Activated T-cell treated with anti-CD3 and anti-CD28 coated beads, Interleukin-2, amount 50 U/mL, for 24 hours (primary cell): Measurements from ENCODE around the gene SLC27A2.
"Not testable (repeated sequence)": the region's sequence is repeated elsewhere in the genome, so short reads cannot be mapped to it uniquely, and the experiment has no call there.

Experiments used
- DNase-seq: peaks from one replicate; pipeline ENCODE4 v3.0.0-alpha.2; 2020
- H3K27ac Mint-ChIP-seq: 2 replicates; pipeline ENCODE4 v1.8.0; 2020; ENCODE audit warnings: mild to moderate bottlenecking, mixed read lengths
- H3K27me3 Mint-ChIP-seq: 2 replicates; pipeline ENCODE4 v1.8.0; 2020; ENCODE audit warnings: mixed read lengths
- H3K36me3 Mint-ChIP-seq: 2 replicates; pipeline ENCODE4 v1.8.0; 2020; ENCODE audit warnings: low read depth, mixed read lengths
- H3K4me1 Mint-ChIP-seq: 2 replicates; pipeline ENCODE4 v1.8.0; 2020; ENCODE audit warnings: low read depth, mixed read lengths
- H3K4me3 Mint-ChIP-seq: 2 replicates; pipeline ENCODE4 v1.8.0; 2020; ENCODE audit warnings: mild to moderate bottlenecking, moderate library complexity, mixed read lengths
- H3K9me3 Mint-ChIP-seq: 2 replicates; pipeline ENCODE4 v1.8.0; 2020; ENCODE audit warnings: mixed read lengths

The SLC27A2 gene

DNA sequence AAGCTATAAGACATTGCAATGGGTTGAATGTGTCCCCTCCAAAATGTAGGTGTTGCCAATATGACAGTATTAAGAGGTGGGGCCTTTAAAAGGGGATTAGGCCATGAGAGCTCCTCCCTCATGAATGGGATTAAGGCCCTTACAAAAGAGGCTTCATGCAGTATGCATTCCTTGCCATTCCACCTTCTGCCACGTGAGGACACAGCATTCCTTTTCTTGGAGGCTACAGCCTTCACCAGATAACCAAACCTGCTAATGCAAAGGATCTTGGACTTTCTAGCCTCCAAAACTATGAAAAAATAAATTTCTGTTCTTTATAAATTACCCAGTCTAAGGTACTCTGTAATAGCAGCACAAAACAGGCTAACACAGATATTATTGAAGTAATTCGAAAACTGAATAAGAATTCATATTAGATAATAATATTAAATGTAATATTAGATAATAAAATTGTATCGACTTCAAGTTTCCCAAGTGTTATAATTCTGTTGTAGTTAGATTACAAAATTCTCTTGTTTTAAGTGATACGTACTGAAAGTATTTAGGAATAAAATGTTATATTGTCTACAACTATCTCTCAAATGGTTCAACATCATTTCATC, 33.5 kb upstream of the SLC27A2 start:
- Mint-ChIP-seq H3K4me1 (peaks cover 37% of the 10 kb centered on the region), H3K27me3 (peaks cover 3% of the 10 kb centered on the region), H3K36me3 (no peaks in the 10 kb centered on the region), H3K27ac (no peak overlapping the region), H3K9me3 (no peaks in the 10 kb centered on the region), H3K4me3 (no peak overlapping the region)
- no peak for DNase-seq

DNA sequence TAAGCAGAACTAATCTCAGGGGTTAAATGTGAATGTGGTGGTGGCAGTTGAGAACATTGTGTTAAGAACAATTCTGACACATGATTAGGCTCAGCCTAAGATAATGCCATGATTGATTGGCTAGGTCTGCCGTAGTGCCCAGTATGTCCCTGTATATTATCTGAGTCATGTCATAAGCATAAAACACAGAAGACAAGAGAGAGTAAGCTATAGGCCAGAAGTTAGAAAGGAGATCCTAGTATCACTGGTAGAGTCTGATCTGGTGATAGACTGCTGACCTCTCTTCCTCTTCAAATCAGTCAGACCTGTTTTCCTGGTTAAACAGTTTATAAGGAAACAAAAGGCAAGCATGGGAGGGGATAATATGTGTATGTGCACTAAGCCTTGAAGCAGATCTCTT, 32.9 kb upstream of the SLC27A2 start:
- H3K9me3 Mint-ChIP-seq = no peaks in the 10 kb centered on the region
- no peak for DNase-seq
- no peaks in the 10 kb centered on the region for H3K36me3 Mint-ChIP-seq
- peaks cover 31% of the 10 kb centered on the region for H3K4me1 Mint-ChIP-seq
- H3K27ac Mint-ChIP-seq = no peak overlapping the region
- no peak overlapping the region for H3K4me3 Mint-ChIP-seq
- peaks cover 3% of the 10 kb centered on the region for H3K27me3 Mint-ChIP-seq

DNA sequence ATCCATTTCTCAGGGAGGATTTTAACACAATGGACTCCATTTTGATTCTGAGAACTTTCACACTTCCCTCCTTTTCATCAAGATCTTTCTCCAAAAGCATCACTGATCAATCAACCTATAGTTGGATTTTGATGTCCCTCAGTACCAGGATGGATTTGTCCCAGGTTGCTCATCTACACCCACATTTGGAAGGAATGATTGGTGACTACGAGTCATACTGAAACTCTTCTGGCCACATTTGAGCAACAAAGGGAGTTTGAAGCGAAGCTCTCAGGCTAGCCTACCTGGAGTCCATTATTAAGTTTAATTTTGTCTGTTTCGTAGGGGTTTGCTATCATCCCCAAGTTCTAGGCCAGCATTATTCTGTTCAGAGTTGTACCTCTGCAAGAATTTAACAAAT, 31.6 kb upstream of the SLC27A2 start:
- Mint-ChIP-seq H3K4me1 (peaks cover 19% of the 10 kb centered on the region), H3K4me3 (no peak overlapping the region), H3K27ac (no peak overlapping the region), H3K36me3 (no peaks in the 10 kb centered on the region), H3K9me3 (no peaks in the 10 kb centered on the region), H3K27me3 (peaks cover 3% of the 10 kb centered on the region)
- no peak for DNase-seq

DNA sequence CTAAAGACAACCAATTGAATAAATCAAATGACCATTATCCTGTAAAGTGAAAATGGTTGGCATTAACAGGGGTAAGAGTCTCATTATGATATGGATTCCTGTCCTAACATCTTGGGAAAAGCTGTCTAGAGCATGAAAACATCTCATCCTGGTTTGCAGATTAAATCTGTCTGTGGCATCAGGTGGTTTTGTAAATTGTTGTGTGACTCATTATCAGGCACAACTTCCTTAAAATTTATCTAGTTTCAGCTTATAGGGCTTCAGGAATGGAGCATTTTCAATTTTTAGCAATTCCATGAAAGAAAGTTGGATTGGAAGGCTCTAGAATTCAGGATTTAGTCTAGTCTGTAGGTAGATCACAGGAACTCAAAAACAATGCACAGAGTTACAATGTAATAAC, 31.1 kb upstream of the SLC27A2 start:
- no peak overlapping the region for H3K27ac Mint-ChIP-seq
- peaks cover 16% of the 10 kb centered on the region for H3K4me1 Mint-ChIP-seq
- H3K4me3 Mint-ChIP-seq = no peak overlapping the region
- H3K27me3 Mint-ChIP-seq = peaks cover 3% of the 10 kb centered on the region
- no peak for DNase-seq
- no peaks in the 10 kb centered on the region for H3K9me3 Mint-ChIP-seq
- no peaks in the 10 kb centered on the region for H3K36me3 Mint-ChIP-seq

DNA sequence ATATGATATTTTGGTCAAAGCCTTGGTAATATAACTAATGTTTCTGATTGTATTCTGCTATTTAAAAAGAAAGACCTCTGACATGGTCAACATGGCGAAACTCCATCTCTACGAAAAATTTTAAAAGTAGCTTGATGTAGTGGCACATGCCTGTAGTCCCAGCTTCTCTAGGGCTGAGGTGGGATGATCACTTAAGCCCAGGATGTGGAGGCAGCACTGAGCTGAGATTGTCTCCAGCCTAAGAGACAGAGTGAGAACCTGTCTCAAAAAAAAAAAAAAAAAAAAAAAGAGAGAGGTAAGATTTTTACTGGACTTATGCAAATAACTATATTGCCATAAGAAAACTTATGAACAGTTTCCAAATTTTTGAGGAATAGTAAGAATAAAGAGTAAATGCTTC, 30.5 kb upstream of the SLC27A2 start:
- Mint-ChIP-seq H3K27ac (no peak overlapping the region), H3K9me3 (peaks cover 5% of the 10 kb centered on the region), H3K36me3 (no peaks in the 10 kb centered on the region), H3K27me3 (peaks cover 3% of the 10 kb centered on the region), H3K4me1 (peaks cover 14% of the 10 kb centered on the region), H3K4me3 (no peak overlapping the region)
- DNase-seq = no peak

DNA sequence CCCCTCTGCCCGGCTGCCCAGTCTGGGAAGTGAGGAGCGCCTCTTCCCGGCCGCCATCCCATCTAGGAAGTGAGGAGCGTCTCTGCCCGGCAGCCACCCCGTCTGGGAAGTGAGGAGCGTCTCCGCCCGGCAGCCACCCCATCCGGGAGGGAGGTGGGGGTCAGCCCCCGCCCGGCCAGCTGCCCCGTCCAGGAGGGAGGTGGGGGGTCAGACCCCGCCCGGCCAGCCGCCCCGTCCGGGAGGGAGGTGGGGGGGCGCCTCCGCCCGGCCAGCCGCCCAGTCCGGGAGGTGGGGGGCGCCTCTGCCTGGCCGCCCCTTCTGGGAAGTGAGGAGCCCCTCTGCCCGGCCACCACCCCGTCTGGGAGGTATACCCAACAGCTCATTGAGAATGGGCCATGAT, 23.8 kb upstream of the SLC27A2 start:
- peaks cover 17% of the 10 kb centered on the region for H3K9me3 Mint-ChIP-seq
- peaks cover 15% of the 10 kb centered on the region for H3K27me3 Mint-ChIP-seq
- H3K4me1 Mint-ChIP-seq, H3K27ac Mint-ChIP-seq, DNase-seq, H3K4me3 Mint-ChIP-seq, H3K36me3 Mint-ChIP-seq: not testable (repeated sequence)

DNA sequence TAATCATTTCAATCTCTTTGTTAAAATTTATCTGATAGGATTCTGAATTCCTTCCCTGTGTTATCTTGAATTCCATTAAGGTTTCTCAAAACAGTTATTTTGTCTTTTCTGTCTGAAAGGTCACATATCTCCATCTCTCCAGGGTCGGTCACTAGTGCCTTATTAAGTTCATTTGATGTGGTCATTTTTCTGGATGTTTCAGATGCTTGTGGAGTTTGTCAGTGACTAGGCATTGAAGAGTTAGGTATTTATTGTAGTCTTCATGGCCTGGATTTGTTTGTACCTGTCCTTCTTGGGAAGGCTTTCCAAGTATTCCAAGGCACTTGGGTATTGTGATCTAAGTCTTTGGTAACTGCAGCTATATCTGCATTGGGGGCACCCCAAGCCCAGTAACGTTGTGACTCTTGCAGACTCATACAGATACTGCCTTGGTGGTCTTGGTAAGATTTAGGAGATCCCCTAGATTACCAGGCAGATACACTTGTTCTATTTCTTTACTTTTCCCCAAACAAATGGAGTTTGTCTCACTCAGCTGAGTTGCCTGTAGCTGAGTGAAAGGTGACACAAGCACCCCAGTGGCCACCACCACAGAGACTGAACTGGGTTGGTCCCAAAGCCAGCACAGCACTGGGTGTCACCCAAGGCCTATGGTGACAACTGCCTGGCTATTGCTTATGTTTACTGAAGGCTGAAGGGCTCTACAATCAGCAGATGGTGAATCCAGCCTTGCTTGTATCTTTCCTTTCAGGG, 18.9 kb upstream of the SLC27A2 start:
- Mint-ChIP-seq H3K4me1 (peaks cover 6% of the 10 kb centered on the region), H3K27me3 (peaks cover 51% of the 10 kb centered on the region), H3K9me3 (peaks cover 5% of the 10 kb centered on the region), H3K4me3 (no peak overlapping the region), H3K27ac (no peak overlapping the region), H3K36me3 (no peaks in the 10 kb centered on the region)
- no peak for DNase-seq

DNA sequence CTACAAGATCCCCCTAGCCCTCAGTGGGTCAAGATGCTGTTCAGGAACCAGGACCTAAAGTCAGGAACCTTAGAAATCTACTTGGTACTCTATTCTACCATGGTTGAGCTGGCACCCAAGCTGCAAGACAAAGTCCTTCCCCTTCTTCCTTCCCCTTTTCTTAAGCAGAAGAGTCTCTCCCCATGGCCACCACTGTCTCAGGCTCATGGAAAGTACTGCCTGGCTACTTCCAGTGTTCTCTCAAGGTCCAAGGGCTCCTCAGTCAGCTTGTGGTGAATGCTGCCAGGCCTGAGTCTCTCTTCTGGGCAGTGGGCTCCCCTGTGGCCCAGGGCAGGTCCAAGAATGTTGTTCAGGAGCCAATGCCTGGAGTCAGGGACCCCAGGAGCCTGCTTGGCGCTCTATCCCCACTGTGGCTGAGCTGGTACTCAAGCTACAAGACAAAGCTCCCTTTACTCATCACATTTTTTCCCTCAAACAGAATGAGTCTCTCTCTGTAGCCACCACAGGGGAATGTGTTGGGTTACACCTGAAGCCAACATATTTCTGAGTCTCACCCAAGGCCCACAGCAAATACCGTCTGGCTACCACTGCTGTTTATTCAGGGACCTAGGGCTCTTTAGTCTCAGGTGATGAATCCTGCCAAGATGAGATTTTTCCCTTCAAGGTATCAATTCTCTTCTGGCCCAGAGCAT, 18.1 kb upstream of the SLC27A2 start:
- no peak overlapping the region for H3K4me3 Mint-ChIP-seq
- no peak for DNase-seq
- H3K4me1 Mint-ChIP-seq = peaks cover 6% of the 10 kb centered on the region
- H3K9me3 Mint-ChIP-seq = peaks cover 5% of the 10 kb centered on the region
- H3K27ac Mint-ChIP-seq = no peak overlapping the region
- peaks cover 55% of the 10 kb centered on the region for H3K27me3 Mint-ChIP-seq
- H3K36me3 Mint-ChIP-seq = no peaks in the 10 kb centered on the region

DNA sequence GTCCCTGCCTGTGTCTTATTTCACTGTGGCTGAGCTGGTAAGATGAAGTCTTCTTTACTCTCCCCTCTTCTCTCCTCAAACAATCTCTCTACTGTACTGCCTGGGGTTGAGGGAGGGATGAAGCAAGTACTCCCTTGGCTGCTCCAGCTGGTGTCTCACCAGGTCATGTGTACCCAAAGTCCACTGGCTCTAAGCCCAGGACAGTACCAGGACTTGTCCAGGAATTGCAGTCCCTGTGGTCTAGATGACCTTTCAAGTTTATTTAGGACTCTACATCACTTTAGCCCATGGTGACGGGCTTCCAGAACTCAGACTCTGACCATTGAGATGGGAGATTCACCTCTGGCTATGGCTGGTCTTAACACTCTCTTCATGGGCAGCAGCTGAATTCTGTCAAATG, 17.5 kb upstream of the SLC27A2 start:
- H3K36me3 Mint-ChIP-seq = no peaks in the 10 kb centered on the region
- H3K9me3 Mint-ChIP-seq = peaks cover 3% of the 10 kb centered on the region
- no peak overlapping the region for H3K27ac Mint-ChIP-seq
- H3K4me1 Mint-ChIP-seq = peaks cover 6% of the 10 kb centered on the region
- DNase-seq = no peak
- H3K4me3 Mint-ChIP-seq = no peak overlapping the region
- H3K27me3 Mint-ChIP-seq = peaks cover 55% of the 10 kb centered on the region

DNA sequence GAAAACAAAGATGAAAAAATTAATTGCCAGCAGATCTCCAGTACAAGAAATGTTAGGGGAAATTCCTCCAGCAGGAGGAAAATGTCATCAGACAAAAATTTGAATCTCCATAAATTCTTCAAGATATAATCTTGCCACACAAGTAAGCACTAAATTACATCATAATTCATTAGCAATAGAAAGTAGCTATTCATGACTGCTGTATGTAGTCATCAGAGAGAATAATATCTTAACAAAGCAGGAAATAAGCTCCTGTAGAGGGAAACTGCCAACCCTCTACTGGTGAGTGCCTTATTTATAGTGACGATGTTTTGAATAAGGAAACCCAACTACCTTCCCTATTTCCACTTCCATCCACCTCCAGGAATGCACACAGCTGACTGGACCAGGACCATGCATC, 15.8 kb upstream of the SLC27A2 start:
- H3K27ac Mint-ChIP-seq = no peak overlapping the region
- peaks cover 6% of the 10 kb centered on the region for H3K4me1 Mint-ChIP-seq
- peaks cover 60% of the 10 kb centered on the region for H3K27me3 Mint-ChIP-seq
- H3K36me3 Mint-ChIP-seq = no peaks in the 10 kb centered on the region
- no peak for DNase-seq
- H3K9me3 Mint-ChIP-seq = no peaks in the 10 kb centered on the region
- no peak overlapping the region for H3K4me3 Mint-ChIP-seq

DNA sequence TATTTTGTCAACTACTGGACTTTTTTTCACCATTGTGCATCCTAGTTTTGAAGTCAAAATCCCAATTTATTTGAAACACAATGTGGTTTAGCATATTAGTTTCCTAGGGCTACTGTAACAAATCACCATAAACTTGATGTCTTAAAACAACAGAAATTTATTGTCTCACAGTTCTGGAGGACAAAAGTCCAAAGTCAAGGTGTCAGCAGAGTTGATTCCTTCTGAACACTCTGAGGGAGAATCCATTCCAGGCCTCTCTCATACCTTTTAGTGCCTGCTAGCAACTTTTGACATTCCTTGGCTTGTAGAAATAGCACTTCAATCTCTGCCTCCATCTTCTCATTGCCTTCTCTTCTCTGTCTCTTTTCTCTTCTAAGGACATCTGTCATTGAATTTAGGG, 14.9 kb upstream of the SLC27A2 start:
- no peak overlapping the region for H3K4me3 Mint-ChIP-seq
- H3K27me3 Mint-ChIP-seq = peaks cover 59% of the 10 kb centered on the region
- H3K27ac Mint-ChIP-seq = no peak overlapping the region
- no peaks in the 10 kb centered on the region for H3K36me3 Mint-ChIP-seq
- peaks cover 6% of the 10 kb centered on the region for H3K4me1 Mint-ChIP-seq
- peaks cover 6% of the 10 kb centered on the region for H3K9me3 Mint-ChIP-seq
- DNase-seq = no peak

DNA sequence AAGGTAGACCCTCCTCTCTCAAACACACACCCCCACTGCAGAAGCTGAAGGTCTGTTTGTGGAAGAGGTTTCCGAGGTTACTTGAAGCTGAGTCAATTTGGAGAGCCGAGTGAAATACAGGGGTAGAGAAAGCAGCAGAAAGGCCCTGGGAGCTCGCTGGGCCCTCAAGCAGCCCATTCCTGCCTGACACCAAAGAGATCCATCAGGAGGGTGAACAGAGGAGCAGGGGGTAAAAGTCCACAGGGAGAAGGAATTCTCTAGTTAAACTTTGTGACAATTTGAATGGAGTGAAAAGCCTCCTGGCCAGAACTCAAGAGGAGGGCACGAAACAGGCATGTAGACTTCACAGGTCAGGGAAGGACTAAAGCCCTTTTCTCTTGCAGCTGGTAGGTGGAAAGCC, 13.6 kb upstream of the SLC27A2 start:
- no peaks in the 10 kb centered on the region for H3K36me3 Mint-ChIP-seq
- peaks cover 6% of the 10 kb centered on the region for H3K4me1 Mint-ChIP-seq
- DNase-seq = no peak
- no peak overlapping the region for H3K4me3 Mint-ChIP-seq
- peaks cover 51% of the 10 kb centered on the region for H3K27me3 Mint-ChIP-seq
- no peak overlapping the region for H3K27ac Mint-ChIP-seq
- peaks cover 6% of the 10 kb centered on the region for H3K9me3 Mint-ChIP-seq

DNA sequence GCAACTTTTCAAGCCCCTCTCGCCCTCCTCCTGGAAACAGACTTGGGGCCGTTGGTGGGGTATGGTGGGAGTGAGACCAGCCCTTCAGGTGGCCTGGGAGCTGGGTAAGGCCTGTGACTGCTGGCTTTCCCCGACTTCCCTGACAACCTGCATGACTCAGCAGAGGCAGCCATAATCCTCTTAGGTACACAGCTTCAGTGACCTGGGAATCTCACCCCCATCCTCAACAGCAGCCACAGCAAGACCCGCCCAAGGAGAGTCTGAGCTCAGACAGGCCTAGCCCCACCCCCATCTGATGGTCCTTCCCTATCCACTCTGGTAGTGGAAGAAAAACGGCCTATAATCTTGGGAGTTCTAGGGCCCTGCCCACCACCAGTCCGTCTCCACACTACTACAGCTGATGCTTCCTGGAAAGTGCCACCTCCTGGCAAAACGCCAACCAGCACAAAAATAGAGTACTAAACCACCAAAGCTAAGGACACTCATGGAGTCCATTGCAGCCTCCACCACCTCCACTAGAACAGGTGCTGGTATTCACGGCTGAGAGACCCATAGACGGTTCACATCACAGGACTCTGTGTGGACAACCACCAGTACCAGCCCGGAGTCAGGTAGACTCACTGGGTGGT, 13.1 kb upstream of the SLC27A2 start:
- Mint-ChIP-seq H3K4me3 (no peak overlapping the region), H3K27ac (no peak overlapping the region), H3K36me3 (no peaks in the 10 kb centered on the region), H3K4me1 (peaks cover 6% of the 10 kb centered on the region), H3K9me3 (peaks cover 6% of the 10 kb centered on the region), H3K27me3 (peaks cover 50% of the 10 kb centered on the region)
- no peak for DNase-seq

DNA sequence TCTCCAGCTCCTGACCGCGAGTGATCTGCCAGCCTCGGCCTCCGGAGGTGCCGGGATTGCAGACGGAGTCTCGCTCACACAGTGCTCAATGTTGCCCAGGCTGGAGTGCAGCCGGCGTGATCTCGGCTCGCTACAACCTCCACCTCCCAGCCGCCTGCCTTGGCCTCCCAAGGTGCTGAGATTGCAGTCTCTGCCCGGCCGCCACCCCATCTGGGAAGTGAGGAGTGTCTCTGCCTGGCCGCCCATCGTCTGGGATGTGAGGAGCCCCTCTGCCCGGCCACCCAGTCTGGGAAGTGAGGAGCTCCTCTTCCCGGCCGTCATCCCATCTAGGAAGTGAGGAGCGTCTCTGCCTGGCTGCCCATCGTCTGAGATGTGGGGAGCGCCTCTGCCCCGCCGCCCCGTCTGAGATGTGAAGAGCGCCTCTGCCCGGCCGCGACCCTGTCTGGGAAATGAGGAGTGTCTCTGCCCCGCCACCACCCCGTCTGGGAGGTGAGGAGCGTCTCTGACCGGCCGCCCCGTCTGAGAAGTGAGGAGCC, 9.6 kb upstream of the SLC27A2 start:
- H3K4me1 Mint-ChIP-seq = peaks cover 10% of the 10 kb centered on the region
- DNase-seq, H3K36me3 Mint-ChIP-seq, H3K9me3 Mint-ChIP-seq, H3K27ac Mint-ChIP-seq, H3K4me3 Mint-ChIP-seq: not testable (repeated sequence)
- peaks cover 45% of the 10 kb centered on the region for H3K27me3 Mint-ChIP-seq
